Endothelial cell of umbilical vein (primary cell): ENCODE data around the gene KIFAP3. TPM values are rescaled to one million over a fixed set of nuclear protein-coding genes. Genes with fewer than 3 reads are reported as not detected.

Source experiments
- BruUV-seq: library from RNA; stranded (reverse); fragments of 400-500 nt; replicated peaks from 2 replicates; lab custom pipeline; 2021; lab: Mats Ljungman, UMichigan
- CTCF ChIA-PET: fragments of 300-600, 350-600 bp; sonication (Branson Sonifier 250); formaldehyde crosslinking; loops from one replicate; lab custom pipeline; 2021; ENCODE audit warnings: antibody characterized with exemption, inconsistent platforms; lab: Charles Lee
- POLR2A ChIA-PET: fragments of 300-600, 350-600 bp; sonication (Branson Sonifier 250); formaldehyde crosslinking; loops from one replicate; lab custom pipeline; 2021; ENCODE audit warnings: antibody characterized with exemption, inconsistent platforms; lab: Charles Lee
- DNase-seq: peaks from one replicate; pipeline ENCODE4 v3.0.0-alpha.2; 2011; ENCODE audit warnings: low read depth, low spot score
- FAIRE-seq: peaks from 2 replicates; lab custom pipeline; 2011; peaks lifted over from hg19 to GRCh38; lab: Jason Lieb, UNC
- H2AFZ ChIP-seq: 2 replicates; pipeline ENCODE4 v1.6.0; 2012; ENCODE audit warnings: low read depth, low read length, control low read depth, inconsistent platforms
- H3K27ac ChIP-seq: 2 replicates; pipeline ENCODE4 v1.5.1; 2011; ENCODE audit warnings: low read depth, mild to moderate bottlenecking, control low read depth, low read length, moderate library complexity; ENCODE audit not compliant: insufficient read depth
- H3K27me3 ChIP-seq, 2 experiments: 2 replicates each; pipeline versions ENCODE4 v1.6.0 to v1.6.1; 2011; ENCODE audit warnings: low read length in 2 of 2, mixed read lengths in 1 of 2; ENCODE audit not compliant: control insufficient read depth in 2 of 2, insufficient read depth in 2 of 2
- H3K36me3 ChIP-seq, 2 experiments: 2 replicates in 1 of 2; 3 replicates in 1 of 2; pipeline ENCODE4 v1.5.1; 2011; ENCODE audit warnings: low read length in 2 of 2, mild to moderate bottlenecking in 1 of 2, moderate library complexity in 1 of 2; ENCODE audit not compliant: control insufficient read depth in 2 of 2, insufficient read depth in 2 of 2; ENCODE audit errors: extremely low read depth in 1 of 2
- H3K4me1 ChIP-seq: 3 replicates; pipeline ENCODE4 v1.5.1; 2011; ENCODE audit warnings: mild to moderate bottlenecking, low read length; ENCODE audit not compliant: control insufficient read depth, insufficient read depth; ENCODE audit errors: extremely low read depth
- H3K4me2 ChIP-seq: 2 replicates; pipeline ENCODE4 v1.6.1; 2011; ENCODE audit warnings: low read length, control low read depth, mixed read lengths; ENCODE audit not compliant: insufficient read depth
- H3K4me3 ChIP-seq, 3 experiments: fragments of 200-600 bp in 1 of 3; sonication (generic), shearing (Covaris generic) in 1 of 3; replicated peaks in 1 of 3; 2 replicates each; pipeline ENCODE4 v1.5.1; 2011 to 2016; ENCODE audit warnings: control low read depth in 3 of 3, low read length in 3 of 3, mild to moderate bottlenecking in 2 of 3, inconsistent platforms in 1 of 3, low read depth in 1 of 3, moderate library complexity in 1 of 3; ENCODE audit not compliant: insufficient read depth in 1 of 3
- H3K79me2 ChIP-seq: 2 replicates; pipeline ENCODE4 v1.6.0; 2012; ENCODE audit warnings: low read length, inconsistent platforms; ENCODE audit not compliant: control insufficient read depth, insufficient read depth
- H3K9ac ChIP-seq: replicated peaks from 2 replicates; pipeline ENCODE3; 2011; ENCODE audit warnings: low read length, control low read depth; ENCODE audit not compliant: insufficient read depth; ENCODE audit errors: extremely low read depth
- H3K9me1 ChIP-seq: replicated peaks from 3 replicates; pipeline ENCODE4 v1.6.0; 2011; ENCODE audit warnings: mild to moderate bottlenecking, low read length; ENCODE audit not compliant: control insufficient read depth, insufficient read depth; ENCODE audit errors: extremely low read depth
- H3K9me3 ChIP-seq: replicated peaks from 2 replicates; pipeline ENCODE4 v1.5.1; 2012; ENCODE audit warnings: low read length, inconsistent platforms; ENCODE audit not compliant: control insufficient read depth, insufficient read depth
- H4K20me1 ChIP-seq: replicated peaks from 2 replicates; pipeline ENCODE3; 2011; ENCODE audit warnings: mild to moderate bottlenecking, low read length; ENCODE audit not compliant: control insufficient read depth, insufficient read depth; ENCODE audit errors: extremely low read depth
- CTCF ChIP-seq, 2 donors: IDR thresholded peaks; 1 replicate in 1 of 2; 2 replicates in 1 of 2; pipeline ENCODE4 v1.5.1; 2011; ENCODE audit warnings: low read length in 2 of 2, mild to moderate bottlenecking in 2 of 2, moderate library complexity in 2 of 2, control low read depth in 1 of 2, inconsistent platforms in 1 of 2, low read depth in 1 of 2; ENCODE audit not compliant: insufficient read depth in 1 of 2; ENCODE audit errors: extremely low read depth in 1 of 2
- EZH2 ChIP-seq: IDR thresholded peaks from 2 replicates; pipeline ENCODE4 v1.6.1; 2012; ENCODE audit warnings: borderline replicate concordance, low read depth, mild to moderate bottlenecking, moderate library complexity, low read length, inconsistent platforms; ENCODE audit not compliant: severe bottlenecking
- FOS ChIP-seq: IDR thresholded peaks from 2 replicates; pipeline ENCODE4 v1.6.1; 2011; ENCODE audit warnings: mild to moderate bottlenecking, low read length, moderate library complexity, borderline replicate concordance; ENCODE audit not compliant: insufficient read depth
- GATA2 ChIP-seq: IDR thresholded peaks from 2 replicates; pipeline ENCODE4 v1.7.0; 2011; ENCODE audit warnings: low read depth, mild to moderate bottlenecking, moderate library complexity, mixed read lengths, low read length; ENCODE audit not compliant: insufficient read length, insufficient read depth
- JUN ChIP-seq: IDR thresholded peaks from 2 replicates; pipeline ENCODE4 v1.6.1; 2011; ENCODE audit warnings: borderline replicate concordance, low read depth; ENCODE audit not compliant: insufficient read length, insufficient read depth
- MAX ChIP-seq: IDR thresholded peaks from 2 replicates; pipeline ENCODE4 v1.6.1; 2011; ENCODE audit not compliant: insufficient read depth, insufficient read length
- MYC ChIP-seq: IDR thresholded peaks from one replicate; pipeline ENCODE4 v1.6.1; 2011; ENCODE audit warnings: mild to moderate bottlenecking, low read depth, low read length
- POLR2A ChIP-seq: IDR thresholded peaks from 2 replicates; pipeline ENCODE4 v1.6.1; 2012; ENCODE audit warnings: low read depth, mild to moderate bottlenecking, control low read depth, low read length
- POLR2AphosphoS5 ChIP-seq: IDR thresholded peaks from 2 replicates; pipeline ENCODE4 v1.6.1; 2012; ENCODE audit warnings: low read depth, mild to moderate bottlenecking, control low read depth, low read length, moderate library complexity; ENCODE audit not compliant: insufficient read depth
- dilution Hi-C: fragments of 300-500 bp; cut with MboI; formaldehyde crosslinking; loops from one replicate; pipeline ENCODE4 v1.15.0; 2019; ENCODE audit warnings: low sequenced_read_pairs; ENCODE audit not compliant: extremely low pct_ligation_motif_present
- intact Hi-C: fragments of 100-400 bp; cut with micrococcal nuclease; formaldehyde crosslinking; loops from one replicate; pipeline ENCODE4 v1.10.0; 2022
- polyA plus RNA-seq, 4 experiments: library from polyadenylated mRNA; depleted of rRNA in 3 of 4; stranded (reverse) in 3 of 4; unstranded in 1 of 4; fragments of >200 nt; gene quantifications; 2 replicates each; pipeline versions ENCODE4 v1.2.1 to v1.2.3, GENCODE V29; 2011 to 2012; ENCODE audit warnings: missing spikeins in 1 of 4
- total RNA-seq: library from RNA; stranded (reverse); gene quantifications from 2 replicates; pipeline ENCODE4 v1.2.3, GENCODE V29; 2021

KIFAP3 gene
- total and polyA plus RNA-seq, 2 donors (not counting 3 experiments of a cell fraction or from before 2014, with no cell fraction given) = 6.4 to 17.5 TPM

GRCh38 chr1:169900571-169900970 is 173.9 kb downstream of the KIFAP3 start:
- Histone ChIP-seq H3K27ac (no peak overlapping the region), H3K9ac (no peak overlapping the region), H3K4me3 (no peak overlapping the region), H3K4me1 (peaks cover 9% of the 10 kb centered on the region), H3K27me3 (peaks cover 27 to 38% of the 10 kb centered on the region in 2 experiments), H3K4me2 (no peak overlapping the region), H3K9me3 (no peaks in the 10 kb centered on the region), H3K79me2 (no peaks in the 10 kb centered on the region), H4K20me1 (no peaks in the 10 kb centered on the region), H3K36me3 (no peaks in the 10 kb centered on the region), H2AFZ (no peak overlapping the region), H3K9me1 (no peaks in the 10 kb centered on the region)
- DNase-seq (no peak), FAIRE-seq (no peak)
- ChIA-PET POLR2A (no interaction called here), CTCF (no interaction called here)
- BruUV-seq = no TSS peak
- TF ChIP-seq JUN (no peak), MAX (no peak), POLR2A (no peak), POLR2AphosphoS5 (no peak), FOS (no peak), MYC (no peak), EZH2 (no peak), CTCF (IDR thresholded peaks at IDR 0.05; ENCODE audit: extremely low read depth in 1 of 2, insufficient read depth in 1 of 2, low read depth in 1 of 2, low read length in 2 of 2) (no peak), GATA2 (no peak)
- intact Hi-C loops = no loop called here
- dilution Hi-C loops = no loop called here
